Stimulated activated CD8-positive, alpha-beta memory T cell treated with anti-CD3 and anti-CD28 coated beads, Interleukin-12 subunit alpha, Interleukin-12 subunit beta, amount 100 ng/mL, for 24 hours (primary cell): ENCODE data around the gene GSDMA.

ENCODE experiments used
- DNase-seq: peaks from one replicate; pipeline ENCODE4 v3.0.0-alpha.2; 2020; ENCODE audit errors: extremely low read depth

GSDMA gene

DNA sequence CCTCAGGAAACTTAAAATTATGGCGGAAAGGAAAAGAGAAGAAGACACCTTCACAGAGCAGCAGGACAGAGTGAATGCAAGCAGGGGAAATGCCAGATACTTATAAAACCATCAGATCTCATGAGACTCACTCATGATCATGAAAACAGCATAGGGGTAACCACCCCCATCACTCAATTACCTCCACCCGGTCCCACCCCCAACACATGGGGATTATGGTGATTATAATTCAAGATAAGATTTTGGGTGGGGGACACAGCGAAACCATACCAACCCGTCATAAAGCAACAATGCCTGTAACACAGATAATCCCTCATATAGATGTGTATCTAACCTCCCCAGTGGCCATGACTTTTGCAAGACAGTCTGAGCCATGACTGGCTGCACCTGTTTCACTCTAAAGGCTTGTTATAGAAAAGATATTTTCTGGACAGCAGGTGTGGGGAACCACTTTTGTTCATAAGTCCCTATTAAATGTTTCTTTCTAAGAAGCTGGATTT is 7.0 kb upstream of the GSDMA start:
- DNase-seq, result no peak

DNA sequence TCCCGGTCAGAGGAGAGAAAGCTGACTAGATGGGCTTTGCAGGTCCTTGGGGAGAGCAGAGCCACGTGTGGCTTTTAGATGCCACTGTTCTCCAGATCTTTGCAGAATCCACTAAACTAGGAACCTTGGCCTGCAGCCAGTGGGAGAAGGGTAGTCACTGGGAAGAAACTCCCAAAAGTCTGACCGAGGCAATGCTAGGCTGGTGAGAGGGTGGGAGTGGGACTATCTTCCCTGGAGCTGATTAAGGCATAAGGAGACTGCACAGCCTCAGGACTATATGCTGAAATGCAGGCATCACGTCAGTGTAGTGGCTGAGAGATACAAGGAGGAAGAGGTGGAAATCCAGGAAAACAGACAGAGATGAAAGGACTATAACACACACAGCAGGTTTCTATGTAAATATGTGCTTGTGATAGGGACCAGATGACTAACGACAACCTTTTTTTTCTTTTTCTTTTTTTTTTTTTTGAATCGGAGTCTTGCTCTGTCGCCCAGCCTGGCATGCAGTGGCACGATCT is 2.2 kb upstream of the GSDMA start:
- no peak for DNase-seq

DNA sequence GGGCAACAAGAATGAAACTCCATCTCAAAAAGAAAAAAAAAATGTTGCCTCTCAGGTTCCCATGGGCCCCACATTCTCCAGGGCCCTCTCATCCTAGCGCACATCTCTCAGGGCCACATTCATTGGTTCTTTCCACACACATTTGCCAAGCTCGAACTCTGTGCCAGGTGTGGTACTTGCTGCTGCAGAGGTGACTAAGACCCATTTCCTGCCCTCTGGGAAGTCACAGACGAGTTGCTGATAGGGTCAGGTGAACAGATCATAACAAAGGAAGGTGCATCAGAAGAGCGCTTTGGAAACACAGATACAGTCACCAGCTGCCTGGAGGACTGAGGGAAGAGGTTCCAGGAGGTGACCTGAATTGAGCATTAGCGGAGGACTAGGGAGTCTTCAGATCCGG is 1.0 kb downstream of the GSDMA start:
- no peak for DNase-seq

DNA sequence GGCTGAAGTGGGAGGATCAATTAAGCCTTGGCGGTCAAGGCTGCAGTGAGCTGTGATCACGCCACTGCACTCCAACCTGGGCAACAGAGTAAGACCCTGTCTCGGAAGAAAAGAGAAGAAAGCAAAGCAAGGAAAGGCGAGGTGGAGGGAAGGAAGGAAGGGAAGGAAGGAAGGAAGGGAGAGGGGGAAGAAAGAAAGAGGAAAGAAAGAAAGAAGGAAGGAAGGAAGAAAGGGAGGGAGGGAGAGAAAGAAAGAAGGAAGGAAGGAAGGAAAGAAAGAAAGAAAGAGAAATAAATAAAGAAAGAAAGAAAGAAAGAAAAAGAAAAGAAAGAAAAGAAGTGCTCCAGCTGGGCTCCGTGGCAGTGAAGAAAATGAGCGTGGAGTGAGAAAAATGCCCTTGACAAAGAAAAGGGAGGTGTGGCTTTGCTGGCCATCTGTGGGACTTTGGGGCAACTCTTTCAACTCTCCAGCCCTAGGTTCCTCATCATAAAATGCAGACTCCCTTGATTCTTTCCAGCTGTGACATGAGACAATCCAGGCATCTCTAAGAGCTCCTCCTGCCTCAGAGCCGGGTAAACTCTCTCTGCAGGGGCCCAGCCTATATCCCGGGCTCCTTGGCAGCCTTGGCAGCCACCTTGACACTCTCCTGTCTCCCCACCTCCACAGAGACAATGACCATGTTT is 2.4 kb downstream of the GSDMA start:
- DNase-seq, result no peak

DNA sequence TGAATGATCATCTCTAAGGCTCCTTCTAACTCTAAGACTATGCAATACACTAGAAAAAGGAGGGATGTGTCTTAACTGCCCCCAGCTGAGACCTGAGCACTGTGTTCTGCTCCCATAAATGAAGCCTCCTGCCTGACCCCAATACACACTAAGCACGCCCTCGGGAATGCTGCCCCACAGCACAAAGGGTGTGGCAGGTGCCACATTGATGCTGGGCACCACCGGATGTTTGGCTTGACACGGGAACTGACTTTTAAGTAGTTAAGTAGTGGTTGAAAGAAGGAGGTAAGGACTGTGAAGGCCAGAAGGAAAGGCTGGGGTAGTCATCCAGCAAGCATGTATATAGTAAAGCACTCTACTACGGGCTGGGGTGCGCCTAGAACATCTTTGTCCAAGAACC is 4.0 kb downstream of the GSDMA start:
- no peak for DNase-seq

DNA sequence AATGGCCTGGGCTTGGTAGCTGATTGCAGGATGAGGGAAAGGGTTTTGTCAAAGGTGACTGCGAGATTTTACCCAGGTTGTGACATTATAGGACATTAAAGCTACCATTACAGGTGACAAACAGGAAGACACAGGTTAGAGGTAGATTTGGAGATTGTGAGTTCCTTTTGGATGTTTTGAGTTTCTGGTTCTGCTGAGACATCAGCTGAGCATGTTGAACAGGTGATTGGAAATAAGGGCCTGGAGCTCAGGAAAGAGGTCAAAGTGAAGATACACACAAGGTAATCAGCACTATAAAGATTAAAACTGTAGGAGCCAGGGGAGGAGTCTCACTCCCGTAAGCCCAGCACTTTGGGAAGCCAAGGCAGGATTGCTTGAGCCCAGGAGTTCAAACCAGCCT is 6.0 kb downstream of the GSDMA start:
- no peak for DNase-seq

DNA sequence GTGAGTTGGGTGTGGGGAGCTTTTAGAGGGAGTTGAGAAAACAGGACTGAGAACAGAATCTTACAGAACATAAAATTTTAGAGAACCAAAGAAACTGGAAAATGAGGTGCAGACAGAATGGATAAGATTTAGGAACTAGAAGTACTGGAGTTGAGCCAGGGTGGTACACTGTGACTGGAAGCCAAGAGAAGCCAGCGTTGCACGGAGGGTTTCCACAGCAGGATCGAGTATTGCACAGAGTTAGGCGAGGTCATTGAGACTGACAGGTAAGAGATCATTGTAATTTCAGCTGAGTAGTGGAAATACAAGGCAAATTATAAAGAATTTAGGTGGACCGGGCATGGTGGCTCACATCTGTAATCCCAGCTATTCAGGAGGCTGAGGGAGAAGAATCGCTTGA is 6.6 kb downstream of the GSDMA start:
- DNase-seq, result no peak

DNA sequence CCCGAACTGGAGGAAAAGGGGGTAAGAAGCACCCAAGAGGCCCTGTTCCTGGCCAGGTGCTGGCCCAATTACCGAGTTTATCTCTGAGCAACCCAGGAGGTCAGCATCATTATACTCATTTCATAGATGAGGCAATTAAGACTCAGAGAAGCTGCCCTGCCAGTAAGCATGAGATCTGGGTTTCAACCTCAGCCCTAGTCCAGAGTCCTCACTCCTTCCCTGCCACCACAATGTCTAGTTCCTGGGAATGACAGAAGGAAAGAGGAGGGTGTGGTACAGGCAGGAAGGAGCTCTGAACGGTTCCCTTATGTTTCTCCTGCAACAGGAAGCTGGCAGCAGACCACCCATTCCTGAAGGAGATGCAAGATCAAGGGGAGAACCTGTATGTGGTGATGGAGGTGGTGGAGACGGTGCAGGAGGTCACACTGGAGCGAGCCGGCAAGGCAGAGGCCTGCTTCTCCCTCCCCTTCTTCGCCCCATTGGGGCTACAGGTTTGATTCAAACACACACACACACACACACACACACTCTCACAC is 7.4 kb downstream of the GSDMA start:
- DNase-seq, result no peak

DNA sequence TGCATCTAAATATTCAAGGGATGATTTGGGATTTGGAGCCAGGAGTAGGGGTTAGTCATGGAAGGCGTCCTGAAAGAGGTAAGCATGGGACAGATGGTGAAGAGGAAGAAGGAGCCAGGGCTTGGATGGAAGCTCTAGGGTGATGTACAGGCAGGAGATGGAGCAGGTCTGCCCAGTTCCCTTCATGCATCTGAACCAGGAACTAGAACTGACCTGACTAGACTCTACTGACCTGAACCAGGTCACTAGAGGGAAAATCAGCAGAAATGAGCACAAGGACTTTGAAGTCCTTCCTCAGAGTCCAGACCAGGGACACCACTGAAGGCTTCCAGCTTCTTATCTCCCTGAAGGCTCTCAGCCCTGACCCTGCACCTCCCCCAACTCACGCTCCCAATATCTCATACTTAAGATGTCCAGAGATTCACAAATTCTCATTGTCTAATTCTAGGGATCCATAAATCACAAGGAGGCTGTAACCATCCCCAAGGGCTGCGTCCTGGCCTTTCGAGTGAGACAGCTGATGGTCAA is 8.3 kb downstream of the GSDMA start:
- no peak for DNase-seq

DNA sequence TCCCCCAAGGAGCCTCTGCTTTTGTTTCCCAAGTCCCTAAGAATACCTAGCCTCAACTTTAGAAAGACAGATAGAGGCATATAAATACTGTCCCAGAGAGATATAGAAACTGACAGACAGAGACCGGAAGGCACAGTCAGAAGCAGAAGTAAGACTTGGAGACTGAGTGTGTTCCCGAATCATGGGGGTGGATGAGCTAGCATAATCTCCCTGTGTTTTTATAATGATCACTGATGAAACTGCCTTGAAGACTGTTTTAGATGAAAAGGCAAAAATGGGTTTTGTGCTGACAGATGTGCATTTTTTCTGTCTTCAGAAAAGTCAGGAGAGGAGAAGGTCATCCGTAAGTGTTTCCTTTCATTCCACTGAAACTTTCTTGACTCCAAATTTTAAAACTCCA is 9.5 kb downstream of the GSDMA start:
- no peak for DNase-seq

DNA sequence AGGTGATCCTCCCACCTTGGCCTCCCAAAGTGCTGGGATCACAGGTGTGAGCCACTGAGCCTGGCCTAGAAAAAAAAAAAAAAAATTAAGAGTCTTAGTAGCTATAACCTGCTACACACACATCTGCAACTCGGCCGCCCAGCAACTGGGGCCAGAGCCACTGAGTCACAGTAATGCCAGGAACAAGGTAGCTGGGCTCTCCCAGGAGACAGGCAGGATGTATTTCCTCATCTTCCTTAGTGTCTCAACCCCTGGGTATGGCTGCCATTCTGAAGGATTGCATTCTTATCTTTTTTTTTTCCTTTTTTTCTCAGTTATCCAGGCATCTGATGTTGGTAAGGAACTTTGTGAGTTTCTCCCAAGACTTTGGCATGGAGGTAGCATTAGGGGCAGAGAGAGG is 10.7 kb downstream of the GSDMA start:
- DNase-seq, result no peak

DNA sequence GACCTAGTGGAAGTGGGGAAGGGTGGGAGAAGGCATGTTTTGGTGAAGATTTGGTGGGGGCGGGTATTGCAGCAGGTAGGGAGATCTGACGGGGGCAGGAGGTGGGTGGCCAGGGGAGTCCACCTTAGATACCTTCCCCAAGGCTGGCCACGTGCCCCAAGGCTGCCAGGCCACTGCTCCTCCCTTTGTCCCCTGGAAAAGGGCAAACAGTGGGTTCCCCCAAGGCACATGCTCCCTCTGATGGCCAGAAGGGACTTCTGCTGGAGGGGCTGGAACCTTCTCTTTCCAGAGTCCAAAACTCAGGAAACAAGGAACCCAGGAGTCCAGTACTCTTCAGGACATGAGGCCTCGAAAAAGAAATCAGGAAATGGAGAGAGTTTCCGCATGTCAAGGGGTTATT is 11.6 kb downstream of the GSDMA start:
- DNase-seq, result no peak

DNA sequence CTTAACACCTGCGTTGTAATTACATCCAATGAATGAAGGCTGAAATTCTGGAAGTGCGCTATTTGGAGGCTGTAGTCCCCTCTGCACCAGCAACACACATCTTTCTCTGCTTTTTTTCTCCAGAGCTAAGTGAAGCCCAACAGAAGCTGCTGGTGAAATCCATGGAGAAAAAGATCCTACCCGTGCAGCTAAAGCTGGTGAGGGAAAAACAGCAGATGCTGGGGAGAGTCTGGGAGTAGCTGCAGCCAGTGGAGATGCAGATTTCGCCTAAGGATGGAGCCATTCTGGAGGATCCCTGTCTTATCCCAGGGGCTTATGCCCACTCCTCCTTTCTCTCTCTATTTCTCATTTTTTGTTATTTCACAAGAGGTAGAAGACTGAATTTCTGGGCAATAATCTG is 13.0 kb downstream of the GSDMA start:
- no peak for DNase-seq

DNA sequence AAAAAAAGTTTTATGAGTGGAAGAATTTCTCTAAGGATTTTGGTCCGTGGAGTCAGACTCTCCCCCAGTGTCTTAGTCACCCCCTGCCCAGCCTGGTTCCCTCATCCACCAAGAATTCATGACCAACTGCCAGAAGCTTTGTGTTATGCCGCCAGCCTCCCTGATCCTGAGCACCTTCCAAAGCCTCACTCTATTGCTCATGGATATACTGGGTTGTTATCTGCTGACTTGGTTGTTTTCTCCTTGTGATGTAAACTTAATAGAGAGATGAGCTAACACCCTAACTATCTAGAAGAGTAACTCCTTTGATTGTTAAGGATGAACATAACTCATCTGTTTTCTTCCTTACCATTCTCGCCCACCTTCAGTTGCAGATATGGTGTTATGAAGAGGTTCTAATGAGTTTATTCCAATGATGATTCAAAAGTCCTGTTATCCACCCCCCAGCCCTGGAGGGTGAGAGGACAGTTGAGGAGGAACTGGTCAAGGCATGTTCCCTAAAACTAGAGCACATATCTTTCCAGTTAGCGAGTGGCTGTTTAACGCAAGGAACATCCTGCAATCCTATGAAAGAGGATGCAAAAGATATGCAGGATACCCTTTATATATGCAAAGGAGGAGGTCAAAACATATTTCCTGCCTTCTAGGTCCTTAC is 16.3 kb downstream of the GSDMA start:
- DNase-seq, result no peak

DNA sequence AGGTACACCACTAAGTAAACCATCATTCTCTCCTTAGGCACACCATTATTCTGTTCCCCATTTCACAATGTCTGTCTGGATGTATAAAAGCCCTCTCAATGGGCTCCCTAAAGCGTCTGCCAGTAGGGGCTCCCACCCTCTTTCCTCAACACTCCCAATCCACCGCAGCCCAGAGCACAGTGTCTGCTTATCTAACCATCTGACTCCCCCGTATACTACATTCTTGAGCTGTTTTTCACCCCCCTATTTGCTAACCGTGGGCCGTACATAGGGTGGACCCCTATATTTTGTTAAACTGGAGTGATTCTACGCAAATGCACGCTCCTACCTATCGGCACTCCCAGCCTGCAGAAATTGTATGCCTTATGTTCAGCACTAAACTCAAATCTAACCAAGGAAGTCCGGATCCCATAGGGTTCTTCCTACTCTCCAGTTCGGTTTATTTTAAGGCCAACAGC is 17.1 kb downstream of the GSDMA start:
- DNase-seq, result no peak

DNA sequence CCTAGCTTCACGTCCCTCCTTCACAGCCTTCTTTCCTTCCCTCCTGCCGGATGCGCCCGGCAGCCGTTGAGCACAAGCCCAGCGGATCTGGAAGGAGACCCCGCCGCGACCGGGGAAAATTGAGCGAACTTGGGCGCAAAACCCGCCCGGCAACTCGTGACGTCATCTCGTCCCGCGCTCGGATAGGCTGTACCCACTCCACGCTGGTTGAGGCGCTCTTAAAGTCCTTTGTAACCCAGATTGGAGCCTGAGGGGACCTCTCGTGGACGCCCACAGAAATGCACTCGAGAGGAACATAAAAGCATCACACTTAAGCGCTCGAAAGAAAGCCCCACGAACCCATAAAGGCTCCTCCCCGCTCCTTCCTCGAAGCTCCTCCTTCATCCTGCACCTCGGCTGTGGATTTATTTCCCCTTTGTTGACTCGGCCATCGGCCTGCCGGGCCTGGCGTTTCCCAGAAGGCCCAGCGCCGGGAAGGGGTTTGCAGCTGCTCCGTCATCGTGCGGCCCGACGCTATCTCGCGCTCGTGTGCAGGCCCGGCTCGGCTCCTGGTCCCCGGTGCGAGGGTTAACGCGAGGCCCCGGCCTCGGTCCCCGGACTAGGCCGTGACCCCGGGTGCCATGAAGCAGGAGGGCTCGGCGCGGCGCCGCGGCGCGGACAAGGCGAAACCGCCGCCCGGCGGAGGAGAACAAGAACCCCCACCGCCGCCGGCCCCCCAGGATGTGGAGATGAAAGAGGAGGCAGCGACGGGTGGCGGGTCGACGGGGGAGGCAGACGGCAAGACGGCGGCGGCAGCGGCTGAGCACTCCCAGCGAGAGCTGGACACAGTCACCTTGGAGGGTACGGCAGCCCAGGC is 17.8 kb downstream of the GSDMA start, which contains the start of gene PSMD3:
Gene PSMD3 (plus strand): TSS at position 457 of the 856 bp plus-strand sequence. CDS start 164 bp downstream, at position 621.
- DNase-seq, result peak; percentile 89

DNA sequence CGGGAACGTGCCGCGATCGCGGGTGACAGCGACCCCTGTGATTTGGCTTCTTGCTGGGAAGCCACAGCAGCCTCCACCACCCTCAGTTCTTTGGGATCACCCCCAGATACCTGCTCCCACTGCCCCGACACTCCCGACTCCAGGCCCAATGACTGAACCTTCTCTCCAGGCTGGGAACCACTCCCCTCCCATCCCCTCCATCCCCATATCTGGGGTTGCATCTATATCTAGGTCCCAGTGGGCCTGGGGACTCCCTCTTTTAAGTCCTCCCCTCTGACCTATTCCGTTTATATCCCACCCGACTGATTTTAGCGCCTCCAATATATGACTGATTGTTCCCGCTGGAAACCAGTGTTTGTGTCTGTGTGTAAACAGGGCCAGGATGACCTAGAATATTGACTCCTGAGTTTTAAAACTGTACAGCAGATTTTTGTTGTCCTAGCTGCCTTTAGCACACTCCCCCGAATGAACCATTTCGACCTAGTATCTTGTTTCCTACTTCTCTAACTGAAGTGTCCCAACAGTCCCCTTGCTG is 18.5 kb downstream of the GSDMA start:
- no peak for DNase-seq

DNA sequence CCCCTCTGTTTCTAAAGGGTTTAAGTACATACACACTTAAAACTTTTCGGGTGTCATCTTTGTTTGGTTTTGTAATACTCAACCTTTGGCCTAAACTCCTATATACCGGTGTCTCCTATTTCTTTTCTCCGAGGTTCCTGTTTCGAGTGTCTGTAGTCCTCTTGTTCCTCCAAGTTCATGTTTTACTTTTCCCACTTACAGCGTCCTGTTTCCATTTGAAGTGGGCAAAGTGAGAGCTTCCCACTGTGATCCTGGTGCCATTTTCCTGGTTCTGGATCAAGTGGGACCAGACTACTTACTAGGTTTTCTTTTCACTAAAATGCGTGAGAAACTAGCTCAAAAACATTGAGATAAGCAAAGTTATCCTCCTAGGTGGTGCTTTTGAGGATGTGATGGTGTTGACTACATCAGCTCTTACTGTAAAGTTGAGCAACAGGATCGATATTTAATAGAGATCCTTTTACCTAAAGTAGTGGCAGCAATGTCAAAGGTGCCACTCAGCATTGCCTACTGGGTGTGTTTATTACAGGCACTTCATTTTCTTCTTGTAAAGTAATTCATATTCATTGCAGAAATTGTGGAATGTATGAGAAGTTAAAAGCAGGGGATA is 19.1 kb downstream of the GSDMA start:
- no peak for DNase-seq

DNA sequence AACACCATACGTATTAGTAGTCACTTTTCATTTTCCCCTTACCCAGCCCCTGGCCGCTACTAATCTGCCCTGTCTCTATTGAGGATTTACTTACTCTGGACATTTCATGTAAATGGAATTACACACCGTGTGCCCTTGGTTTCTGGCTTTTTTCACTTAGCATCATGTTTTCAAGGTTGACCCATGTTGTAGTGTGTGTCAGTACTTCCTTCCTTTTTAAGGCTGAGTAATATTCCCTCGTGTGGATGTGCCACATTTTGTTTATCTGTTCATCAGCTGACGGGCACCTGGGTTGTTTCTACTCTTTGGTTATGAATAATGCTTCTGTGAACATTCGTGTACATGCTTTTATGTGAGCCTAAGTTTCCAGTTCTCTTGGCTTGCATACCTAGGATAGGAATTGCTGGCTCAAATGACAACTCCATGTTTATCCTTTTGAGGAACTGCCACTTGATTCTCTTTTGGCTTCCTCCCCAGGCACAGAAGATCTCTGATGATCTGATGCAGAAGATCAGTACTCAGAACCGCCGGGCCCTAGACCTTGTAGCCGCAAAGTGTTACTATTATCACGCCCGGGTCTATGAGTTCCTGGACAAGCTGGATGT is 25.5 kb downstream of the GSDMA start:
- DNase-seq, result no peak

DNA sequence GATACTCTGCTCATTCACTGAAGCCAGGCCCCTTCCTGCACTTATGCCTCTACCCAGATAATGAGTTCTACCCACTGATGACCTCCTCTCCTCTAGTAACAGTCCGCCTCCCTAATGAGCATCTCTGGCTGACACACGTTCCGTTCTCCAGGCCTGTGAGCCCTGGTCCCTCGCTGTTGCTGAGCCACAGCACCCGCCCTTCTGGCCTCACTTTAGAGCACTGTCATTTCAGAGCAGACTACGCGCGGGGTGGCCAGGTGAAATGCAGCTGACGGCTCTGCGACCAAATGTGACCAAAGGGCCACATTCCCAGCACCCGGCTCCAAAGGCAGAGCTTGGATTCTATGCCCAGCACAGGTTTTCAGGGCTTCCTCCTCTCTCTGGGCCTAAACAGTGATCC is 31.6 kb downstream of the GSDMA start:
- no peak for DNase-seq

DNA sequence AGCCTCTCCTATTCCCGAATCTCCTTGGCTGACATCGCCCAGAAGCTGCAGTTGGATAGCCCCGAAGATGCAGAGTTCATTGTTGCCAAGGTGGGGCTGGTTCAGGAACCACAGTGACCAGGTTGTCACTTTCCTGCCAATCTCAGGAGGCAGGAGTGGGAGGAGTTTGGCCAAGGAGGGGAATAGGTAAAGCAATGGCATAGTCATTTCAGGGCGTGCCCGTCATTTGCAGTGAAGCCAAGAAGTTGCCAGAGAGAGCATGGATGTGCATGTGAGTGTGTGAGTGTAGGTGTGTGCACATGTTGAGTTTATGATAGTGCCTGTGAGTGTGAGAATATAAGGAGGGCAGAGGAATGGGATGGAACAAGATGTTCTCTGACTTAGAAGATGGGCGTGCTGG is 32.6 kb downstream of the GSDMA start:
- no peak for DNase-seq
